DND-41 (cell line): ENCODE measurements around the gene PMPCA.

Experiments
- EZH2 ChIP-seq: IDR thresholded peaks from 3 replicates; pipeline ENCODE4 v1.6.1; 2012; ENCODE audit warnings: borderline replicate concordance, low read depth, mild to moderate bottlenecking, moderate library complexity, low read length, inconsistent platforms; ENCODE audit not compliant: severe bottlenecking
- TF ChIP-seq, protein P1 (sequence below): IDR thresholded peaks from 2 replicates; pipeline ENCODE4 v1.5.1; 2012; ENCODE audit warnings: borderline replicate concordance, low read length, moderate library complexity, mild to moderate bottlenecking; ENCODE audit not compliant: poor library complexity, severe bottlenecking; ENCODE audit errors: extremely low read depth

DNA sequence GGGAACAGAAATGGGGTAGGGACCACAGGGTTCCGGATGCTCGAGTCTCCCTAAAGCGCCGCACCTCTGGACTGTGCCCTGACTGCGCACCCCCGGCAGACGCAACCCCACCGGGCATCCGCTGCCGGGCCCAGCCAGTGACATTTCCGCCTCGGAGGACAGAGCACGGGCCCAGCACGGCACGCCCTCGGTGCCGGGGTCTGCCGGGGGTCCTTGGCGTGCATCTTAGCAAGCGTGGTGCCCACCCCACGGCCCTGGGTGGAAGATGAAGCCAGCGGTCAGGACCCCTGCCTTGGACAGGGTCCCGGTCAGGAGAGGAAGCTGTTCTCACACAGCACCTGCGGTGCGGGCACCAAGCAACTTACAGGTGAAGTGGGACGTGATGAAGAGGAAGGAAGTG is 22.1 kb downstream of the PMPCA start:
- TF ChIP-seq, protein P1, sequence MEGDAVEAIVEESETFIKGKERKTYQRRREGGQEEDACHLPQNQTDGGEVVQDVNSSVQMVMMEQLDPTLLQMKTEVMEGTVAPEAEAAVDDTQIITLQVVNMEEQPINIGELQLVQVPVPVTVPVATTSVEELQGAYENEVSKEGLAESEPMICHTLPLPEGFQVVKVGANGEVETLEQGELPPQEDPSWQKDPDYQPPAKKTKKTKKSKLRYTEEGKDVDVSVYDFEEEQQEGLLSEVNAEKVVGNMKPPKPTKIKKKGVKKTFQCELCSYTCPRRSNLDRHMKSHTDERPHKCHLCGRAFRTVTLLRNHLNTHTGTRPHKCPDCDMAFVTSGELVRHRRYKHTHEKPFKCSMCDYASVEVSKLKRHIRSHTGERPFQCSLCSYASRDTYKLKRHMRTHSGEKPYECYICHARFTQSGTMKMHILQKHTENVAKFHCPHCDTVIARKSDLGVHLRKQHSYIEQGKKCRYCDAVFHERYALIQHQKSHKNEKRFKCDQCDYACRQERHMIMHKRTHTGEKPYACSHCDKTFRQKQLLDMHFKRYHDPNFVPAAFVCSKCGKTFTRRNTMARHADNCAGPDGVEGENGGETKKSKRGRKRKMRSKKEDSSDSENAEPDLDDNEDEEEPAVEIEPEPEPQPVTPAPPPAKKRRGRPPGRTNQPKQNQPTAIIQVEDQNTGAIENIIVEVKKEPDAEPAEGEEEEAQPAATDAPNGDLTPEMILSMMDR, result no peak
- no peak for TF ChIP-seq EZH2
